PFSK-1 (cell line): ENCODE data around the gene GTF2H4.

Experiments
- FOXP2 ChIP-seq: optimal IDR thresholded peaks from 2 replicates; pipeline ENCODE3; 2011; ENCODE audit warnings: borderline replicate concordance, control low read depth, inconsistent platforms; ENCODE audit not compliant: insufficient read depth; ENCODE audit errors: extremely low read length, extremely low read depth
- POLR2AphosphoS5 ChIP-seq: IDR thresholded peaks from 2 replicates; pipeline ENCODE4 v1.6.1; 2012; ENCODE audit warnings: low read depth, mild to moderate bottlenecking, control low read depth, low read length, moderate library complexity
- SIN3A ChIP-seq: IDR thresholded peaks from 2 replicates; pipeline ENCODE4 v1.6.1; 2012; ENCODE audit warnings: mild to moderate bottlenecking, low read length, moderate library complexity, borderline replicate concordance; ENCODE audit not compliant: insufficient read depth
- TAF1 ChIP-seq: IDR thresholded peaks from 2 replicates; pipeline ENCODE4 v1.6.1; 2012; ENCODE audit warnings: low read length, control low read depth, borderline replicate concordance; ENCODE audit not compliant: insufficient read depth
- TF ChIP-seq, protein P1 (sequence below), 2 experiments: IDR thresholded peaks; 2 replicates each; pipeline versions ENCODE4 v1.6.1 to v1.8.0; 2011 to 2012; ENCODE audit warnings: low read depth in 2 of 2, low read length in 2 of 2, control low read depth in 1 of 2, inconsistent platforms in 1 of 2, mild to moderate bottlenecking in 1 of 2, moderate library complexity in 1 of 2; ENCODE audit not compliant: insufficient read depth in 1 of 2

Gene GTF2H4

GRCh38 chr6:30882204-30882758 is 25.7 kb upstream of the GTF2H4 start:
- TF ChIP-seq SIN3A (no peak), POLR2AphosphoS5 (no peak), TAF1 (no peak), FOXP2 (no peak)
- TF ChIP-seq, protein P1, sequence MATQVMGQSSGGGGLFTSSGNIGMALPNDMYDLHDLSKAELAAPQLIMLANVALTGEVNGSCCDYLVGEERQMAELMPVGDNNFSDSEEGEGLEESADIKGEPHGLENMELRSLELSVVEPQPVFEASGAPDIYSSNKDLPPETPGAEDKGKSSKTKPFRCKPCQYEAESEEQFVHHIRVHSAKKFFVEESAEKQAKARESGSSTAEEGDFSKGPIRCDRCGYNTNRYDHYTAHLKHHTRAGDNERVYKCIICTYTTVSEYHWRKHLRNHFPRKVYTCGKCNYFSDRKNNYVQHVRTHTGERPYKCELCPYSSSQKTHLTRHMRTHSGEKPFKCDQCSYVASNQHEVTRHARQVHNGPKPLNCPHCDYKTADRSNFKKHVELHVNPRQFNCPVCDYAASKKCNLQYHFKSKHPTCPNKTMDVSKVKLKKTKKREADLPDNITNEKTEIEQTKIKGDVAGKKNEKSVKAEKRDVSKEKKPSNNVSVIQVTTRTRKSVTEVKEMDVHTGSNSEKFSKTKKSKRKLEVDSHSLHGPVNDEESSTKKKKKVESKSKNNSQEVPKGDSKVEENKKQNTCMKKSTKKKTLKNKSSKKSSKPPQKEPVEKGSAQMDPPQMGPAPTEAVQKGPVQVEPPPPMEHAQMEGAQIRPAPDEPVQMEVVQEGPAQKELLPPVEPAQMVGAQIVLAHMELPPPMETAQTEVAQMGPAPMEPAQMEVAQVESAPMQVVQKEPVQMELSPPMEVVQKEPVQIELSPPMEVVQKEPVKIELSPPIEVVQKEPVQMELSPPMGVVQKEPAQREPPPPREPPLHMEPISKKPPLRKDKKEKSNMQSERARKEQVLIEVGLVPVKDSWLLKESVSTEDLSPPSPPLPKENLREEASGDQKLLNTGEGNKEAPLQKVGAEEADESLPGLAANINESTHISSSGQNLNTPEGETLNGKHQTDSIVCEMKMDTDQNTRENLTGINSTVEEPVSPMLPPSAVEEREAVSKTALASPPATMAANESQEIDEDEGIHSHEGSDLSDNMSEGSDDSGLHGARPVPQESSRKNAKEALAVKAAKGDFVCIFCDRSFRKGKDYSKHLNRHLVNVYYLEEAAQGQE (IDR thresholded peaks at IDR 0.05; ENCODE audit: insufficient read depth in 1 of 2, low read depth in 2 of 2, low read length in 2 of 2): no peak

- TF ChIP-seq FOXP2 (no peak), TAF1 (no peak), SIN3A (no peak), POLR2AphosphoS5 (no peak)
- TF ChIP-seq, protein P1 (IDR thresholded peaks at IDR 0.05; ENCODE audit: insufficient read depth in 1 of 2, low read depth in 2 of 2, low read length in 2 of 2): no peak
Observed at GRCh38 chr6:30882759-30883684, 25.0 kb upstream of the GTF2H4 start.

GRCh38 chr6:30883685-30884520 is 24.1 kb upstream of the GTF2H4 start, which contains the start of gene DDR1:
Gene DDR1 (plus strand): TSS chr6:30884519. CDS start chr6:30888730, 4,211 bp downstream.
- TF ChIP-seq SIN3A (no peak), FOXP2 (peak; percentile 8)

DNA sequence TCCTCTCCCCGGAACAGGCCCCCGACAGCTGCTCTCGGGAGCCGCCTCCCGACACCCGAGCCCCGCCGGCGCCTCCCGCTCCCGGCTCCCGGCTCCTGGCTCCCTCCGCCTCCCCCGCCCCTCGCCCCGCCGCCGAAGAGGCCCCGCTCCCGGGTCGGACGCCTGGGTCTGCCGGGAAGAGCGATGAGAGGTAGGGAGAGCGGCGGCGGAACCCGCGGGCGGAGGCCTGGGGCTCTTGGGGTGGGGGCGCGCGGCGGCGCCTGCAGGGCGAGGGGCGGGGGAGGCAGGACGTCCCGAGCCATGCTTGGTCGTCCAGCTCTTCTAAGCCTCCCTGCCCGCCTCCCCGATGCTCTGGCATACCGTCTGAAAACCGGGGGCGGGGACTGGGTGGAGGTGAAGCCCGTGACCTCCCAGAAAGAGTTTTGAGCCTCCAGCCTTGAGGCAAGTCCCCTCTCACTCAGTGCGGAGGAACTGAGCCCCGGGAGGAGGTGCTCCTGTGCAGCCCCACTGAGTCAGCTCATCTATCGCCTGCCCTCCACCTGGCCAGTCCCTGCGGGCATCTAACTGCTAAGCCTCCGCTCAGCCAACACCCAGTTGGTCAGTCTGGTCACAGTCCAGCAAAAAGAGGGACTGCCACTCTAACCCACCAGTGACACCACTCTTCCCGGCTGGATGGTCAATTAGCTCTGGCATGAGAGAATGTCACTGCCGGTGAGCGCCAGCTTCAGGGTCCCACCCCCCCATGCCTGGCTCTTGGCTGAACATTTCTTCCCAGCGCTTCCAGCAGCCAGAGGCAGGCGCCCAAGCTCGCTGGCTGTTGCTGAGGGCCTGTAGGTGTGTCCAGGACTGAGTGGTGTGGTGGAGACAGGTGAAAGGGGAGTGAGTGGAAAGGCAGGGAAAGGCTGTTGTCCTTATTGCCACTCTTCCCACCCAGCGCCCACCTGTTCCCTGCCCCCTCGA is 23.2 kb upstream of the GTF2H4 start:
- TF ChIP-seq, protein P1 (IDR thresholded peaks at IDR 0.05; ENCODE audit: insufficient read depth in 1 of 2, low read depth in 2 of 2, low read length in 2 of 2): no peak
- TF ChIP-seq FOXP2: peak; percentile 5
- TF ChIP-seq POLR2AphosphoS5: no peak

DNA sequence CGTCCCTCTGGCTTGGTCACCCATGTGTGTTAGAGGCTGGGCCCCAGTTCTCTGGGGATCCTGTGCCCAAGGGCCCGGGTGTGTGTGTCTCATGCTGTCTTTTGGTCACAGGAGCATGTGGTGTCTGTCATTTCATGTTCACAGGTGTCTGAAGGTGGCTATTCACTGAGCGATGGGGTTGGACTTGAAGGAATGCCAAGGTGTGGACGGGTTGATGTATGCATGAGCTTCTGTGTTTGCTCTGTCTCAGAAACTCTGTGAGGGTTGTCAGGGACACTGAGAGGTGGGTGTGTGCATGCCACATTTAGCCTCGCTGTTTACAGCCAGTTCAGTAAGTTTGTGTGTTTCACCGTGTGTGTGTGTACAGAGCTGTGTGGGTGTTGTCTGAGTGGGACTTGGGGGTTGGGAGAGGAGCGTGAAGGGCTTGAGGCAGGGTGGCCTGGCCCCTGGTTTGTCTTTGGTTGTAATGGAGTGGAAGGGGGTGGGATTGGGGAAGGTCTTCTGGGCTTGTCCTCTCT is 22.5 kb upstream of the GTF2H4 start:
- TF ChIP-seq SIN3A (no peak), FOXP2 (no peak), POLR2AphosphoS5 (no peak), TAF1 (no peak)
- TF ChIP-seq, protein P1 (IDR thresholded peaks at IDR 0.05; ENCODE audit: insufficient read depth in 1 of 2, low read depth in 2 of 2, low read length in 2 of 2): no peak
